ENCODE results near the gene P2RY6. TPM values are rescaled to one million over a fixed set of nuclear protein-coding genes. Genes with fewer than 3 reads are reported as not detected.

P2RY6 gene
- total RNA-seq, 1 experiment from 2014 or later = not detected

- Histone ChIP-seq H3K27ac (ENCODE audit: insufficient read length, low read depth, low read length) (no peak overlapping the region), H2BK12ac (ENCODE audit: insufficient read length, low read depth, low read length) (no peak overlapping the region), H3K27me3 (ENCODE audit: insufficient read depth, low read length) (no peaks in the 10 kb centered on the region), H3K4ac (ENCODE audit: low read depth, low read length) (no peak overlapping the region), H2AFZ (ENCODE audit: low read length) (no peak overlapping the region), H2BK20ac (ENCODE audit: low read depth, low read length, poor library complexity, severe bottlenecking) (no peak overlapping the region), H3K4me2 (ENCODE audit: insufficient read depth, insufficient read length, low read length) (no peak overlapping the region), H3K23me2 (ENCODE audit: insufficient read length, low read depth, low read length, poor library complexity, severe bottlenecking) (no peaks in the 10 kb centered on the region), H3K56ac (ENCODE audit: insufficient read length, low read depth, low read length) (no peak overlapping the region), H4K20me1 (ENCODE audit: control insufficient read depth, insufficient read depth, insufficient read length) (no peaks in the 10 kb centered on the region), H3T11ph (ENCODE audit: low read length) (no peak overlapping the region), H2BK15ac (ENCODE audit: low read depth, low read length) (no peak overlapping the region), H2BK120ac (ENCODE audit: low read depth, low read length, poor library complexity, severe bottlenecking) (no peak overlapping the region), H4K91ac (ENCODE audit: insufficient read length, low read depth, low read length) (no peak overlapping the region), H3K79me2 (ENCODE audit: insufficient read depth, low read length) (no peaks in the 10 kb centered on the region; the same call in 1 of the 2 replicates), H3K14ac (ENCODE audit: insufficient read depth, low read length) (no peak overlapping the region), H3K79me1 (ENCODE audit: insufficient read depth, low read depth, low read length, poor library complexity, severe bottlenecking) (no peaks in the 10 kb centered on the region), H3K4me1 (ENCODE audit: insufficient read depth, low read length) (no peaks in the 10 kb centered on the region), H4K8ac (replicated peaks; ENCODE audit: insufficient read length, low read depth, low read length) (no peak overlapping the region), H2BK5ac (ENCODE audit: insufficient read length, low read length) (no peak overlapping the region), H3K18ac (ENCODE audit: insufficient read length, low read depth, low read length) (no peak overlapping the region), H3K23ac (ENCODE audit: insufficient read length, low read depth, low read length) (no peak overlapping the region), H3K9ac (ENCODE audit: extremely low read depth, insufficient read length, low read length) (no peak overlapping the region), H3K9me3 (ENCODE audit: control insufficient read depth, low read depth, low read length) (no peaks in the 10 kb centered on the region), H4K5ac (ENCODE audit: insufficient read length, low read depth, low read length) (no peak overlapping the region), H2AK5ac (ENCODE audit: insufficient read length, low read length) (no peak overlapping the region)
- H3K9me3 Mint-ChIP-seq = no peaks in the 10 kb centered on the region
- H3K36me3 Mint-ChIP-seq (ENCODE audit: insufficient read depth in 1 of 3, low read depth in 3 of 3) = peaks cover 0 to 11% (median 2%) of the 10 kb centered on the region in 3 experiments; a peak in 3 of 7 replicates
- peaks cover 24 to 43% of the 10 kb centered on the region in 2 experiments for H3K4me1 Mint-ChIP-seq
- WGBS (ENCODE audit: extremely low coverage, insufficient read length, low lambda C conversion rate) = no CpG with 5 or more reads among the region's 9 CpGs
- no peak overlapping the region for H3K4me3 Mint-ChIP-seq
- no peak overlapping the region; a peak in 1 of 7 replicates for H3K27ac Mint-ChIP-seq
- DNase-seq = no peak
- H3K27me3 Mint-ChIP-seq (ENCODE audit: low read depth) = peaks cover 28% of the 10 kb centered on the region
- no peak for TF ChIP-seq CTCF (conservative IDR thresholded peaks at IDR 0.05)
Observed at GRCh38 chr11:73315293-73316020, 43.3 kb downstream of the P2RY6 start.

Measured in H9 (cell line).